Measurements from ENCODE around the gene MACROD1. TPM values are rescaled to one million over a fixed set of nuclear protein-coding genes. Genes with fewer than 3 reads are reported as not detected.

The MACROD1 gene
- total RNA-seq, 4 donors from 2014 or later: 10.4 to 31.5 (median 19.5) TPM

DNA sequence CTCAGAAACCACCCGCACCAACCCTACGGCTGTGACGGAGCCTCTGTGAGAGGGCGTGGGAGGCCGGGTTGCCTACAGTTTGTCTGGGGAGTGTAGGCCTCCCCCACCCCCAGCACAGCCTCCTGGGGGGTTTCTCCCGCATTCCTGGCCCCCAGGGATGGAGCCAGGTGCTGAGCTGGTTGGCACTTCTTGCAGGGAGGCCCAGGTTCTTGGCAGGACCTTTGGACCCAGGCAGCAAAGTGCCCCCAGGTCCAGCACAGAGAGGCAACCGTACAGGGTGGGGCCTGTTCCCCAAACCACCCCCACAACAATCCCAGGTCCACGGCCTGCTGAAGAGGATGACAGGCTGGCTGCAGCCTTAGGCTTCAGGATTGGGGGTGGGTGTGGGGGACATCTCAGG is 36.5 kb downstream of the MACROD1 start:
- TF ChIP-seq POLR2A (IDR thresholded peaks at IDR 0.05): no peak
- TF ChIP-seq, protein P1, sequence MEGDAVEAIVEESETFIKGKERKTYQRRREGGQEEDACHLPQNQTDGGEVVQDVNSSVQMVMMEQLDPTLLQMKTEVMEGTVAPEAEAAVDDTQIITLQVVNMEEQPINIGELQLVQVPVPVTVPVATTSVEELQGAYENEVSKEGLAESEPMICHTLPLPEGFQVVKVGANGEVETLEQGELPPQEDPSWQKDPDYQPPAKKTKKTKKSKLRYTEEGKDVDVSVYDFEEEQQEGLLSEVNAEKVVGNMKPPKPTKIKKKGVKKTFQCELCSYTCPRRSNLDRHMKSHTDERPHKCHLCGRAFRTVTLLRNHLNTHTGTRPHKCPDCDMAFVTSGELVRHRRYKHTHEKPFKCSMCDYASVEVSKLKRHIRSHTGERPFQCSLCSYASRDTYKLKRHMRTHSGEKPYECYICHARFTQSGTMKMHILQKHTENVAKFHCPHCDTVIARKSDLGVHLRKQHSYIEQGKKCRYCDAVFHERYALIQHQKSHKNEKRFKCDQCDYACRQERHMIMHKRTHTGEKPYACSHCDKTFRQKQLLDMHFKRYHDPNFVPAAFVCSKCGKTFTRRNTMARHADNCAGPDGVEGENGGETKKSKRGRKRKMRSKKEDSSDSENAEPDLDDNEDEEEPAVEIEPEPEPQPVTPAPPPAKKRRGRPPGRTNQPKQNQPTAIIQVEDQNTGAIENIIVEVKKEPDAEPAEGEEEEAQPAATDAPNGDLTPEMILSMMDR (IDR thresholded peaks at IDR 0.05): no peak
- intact Hi-C loops (cut with DNase I): no loop called here
- H3K27ac ChIP-seq: no peak overlapping the region
- H3K27me3 ChIP-seq: no peaks in the 10 kb centered on the region
- no peaks in the 10 kb centered on the region for H3K9me3 ChIP-seq
- H3K4me3 ChIP-seq: no peak overlapping the region
- 80 to 100% methylated on average over 1 to 4 of the region's 8 CpGs for WGBS, 2 donors
- no peaks in the 10 kb centered on the region for H3K4me1 ChIP-seq
- no peak for DNase-seq
- no peaks in the 10 kb centered on the region for H3K36me3 ChIP-seq

DNA sequence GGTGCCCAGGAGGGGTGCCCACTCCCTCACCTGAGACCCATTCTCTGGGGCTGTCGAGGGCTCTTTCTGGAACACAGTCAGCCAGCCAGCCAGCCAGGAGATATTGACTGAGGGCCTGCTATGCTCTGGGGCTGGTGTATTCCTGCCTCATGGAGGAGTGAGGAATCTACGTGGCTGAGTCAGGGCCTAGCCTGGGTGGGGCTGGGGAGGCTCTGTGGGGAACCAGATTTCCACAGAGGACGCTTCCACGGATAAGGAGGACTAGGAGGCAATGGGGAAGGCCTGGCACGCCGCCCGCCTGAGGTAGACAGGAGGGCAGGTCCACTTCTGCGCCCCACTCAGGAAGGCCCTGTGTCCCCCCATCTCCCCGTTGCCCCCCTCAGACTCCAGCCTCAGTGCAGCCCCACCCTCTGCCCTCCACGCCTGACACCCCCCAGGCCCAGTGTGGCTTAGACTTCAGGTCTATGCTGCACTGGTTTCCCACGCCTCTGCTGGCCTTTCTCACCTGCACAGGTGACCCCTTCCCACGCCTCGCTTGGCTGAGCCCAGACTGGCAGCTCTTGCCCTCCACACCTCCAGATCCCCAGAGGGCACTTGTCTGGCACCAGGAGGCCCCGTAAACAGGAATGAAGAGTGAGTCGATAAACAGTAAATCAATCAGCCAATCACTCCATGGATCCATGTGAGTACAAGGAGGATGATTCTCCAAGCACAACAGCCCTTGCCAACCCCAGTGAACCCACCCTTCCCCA is 37.5 kb downstream of the MACROD1 start:
- Histone ChIP-seq H3K27ac (no peak overlapping the region), H3K4me1 (peaks cover 0 to under 1% (median 0%) of the 10 kb centered on the region in 3 donors), H3K36me3 (no peaks in the 10 kb centered on the region), H3K27me3 (no peaks in the 10 kb centered on the region), H3K9me3 (no peaks in the 10 kb centered on the region), H3K4me3 (no peak overlapping the region)
- no peak for TF ChIP-seq POLR2A (IDR thresholded peaks at IDR 0.05)
- TF ChIP-seq, protein P1 (IDR thresholded peaks at IDR 0.05): no peak
- intact Hi-C loops (cut with DNase I): no loop called here
- no peak for DNase-seq
- WGBS, 2 donors: 67 to 94% methylated on average over 4 to 7 of the region's 15 CpGs

DNA sequence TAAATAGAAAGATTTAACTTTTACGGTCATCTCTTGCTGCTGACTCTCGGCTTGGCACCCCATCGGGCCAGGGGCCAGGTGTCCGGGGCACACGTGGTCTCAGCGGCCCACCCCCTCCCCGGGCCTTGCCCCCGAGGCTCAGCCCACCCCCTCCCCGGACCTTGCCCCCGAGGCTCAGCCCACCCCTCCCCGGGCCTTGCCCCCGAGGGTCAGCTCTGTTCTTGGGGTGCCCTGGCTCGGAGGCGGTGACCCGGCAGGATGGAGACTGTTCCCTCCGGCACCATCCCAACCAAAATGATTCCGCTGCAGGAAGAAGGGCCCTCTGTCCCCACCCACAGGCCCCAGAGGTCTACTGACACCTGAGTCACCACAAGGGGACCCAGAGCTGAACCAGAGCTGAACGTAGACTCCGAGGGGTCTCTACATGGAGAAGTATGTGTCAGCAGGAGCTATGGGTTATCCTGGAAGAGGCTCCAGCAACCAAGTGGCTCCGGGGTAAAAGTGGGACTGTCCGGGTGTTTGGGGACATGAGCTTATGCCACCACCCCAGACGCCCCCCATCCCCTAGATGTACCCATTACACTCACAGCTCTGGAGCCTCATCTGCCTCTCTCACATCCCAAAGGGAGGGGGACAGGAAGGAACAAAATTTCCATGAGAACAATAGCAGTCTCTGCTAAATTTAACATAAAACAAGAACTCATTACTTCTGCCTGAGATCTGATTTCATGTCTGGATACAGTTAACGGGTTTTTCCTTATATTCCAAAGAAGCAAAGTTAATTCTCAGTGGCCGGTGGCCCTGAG is 38.4 kb downstream of the MACROD1 start:
- peaks cover 0 to 11% (median 0%) of the 10 kb centered on the region in 3 donors for H3K4me1 ChIP-seq
- no peaks in the 10 kb centered on the region for H3K27me3 ChIP-seq
- no peaks in the 10 kb centered on the region for H3K9me3 ChIP-seq
- 77 to 79% methylated on average over 4 to 13 of the region's 24 CpGs for WGBS, 2 donors
- no peaks in the 10 kb centered on the region for H3K36me3 ChIP-seq
- H3K4me3 ChIP-seq: no peak overlapping the region
- H3K27ac ChIP-seq: no peak overlapping the region
- DNase-seq: no peak
- no peak for TF ChIP-seq POLR2A (IDR thresholded peaks at IDR 0.05)
- TF ChIP-seq, protein P1 (IDR thresholded peaks at IDR 0.05): no peak
- intact Hi-C loops (cut with DNase I): no loop called here

DNA sequence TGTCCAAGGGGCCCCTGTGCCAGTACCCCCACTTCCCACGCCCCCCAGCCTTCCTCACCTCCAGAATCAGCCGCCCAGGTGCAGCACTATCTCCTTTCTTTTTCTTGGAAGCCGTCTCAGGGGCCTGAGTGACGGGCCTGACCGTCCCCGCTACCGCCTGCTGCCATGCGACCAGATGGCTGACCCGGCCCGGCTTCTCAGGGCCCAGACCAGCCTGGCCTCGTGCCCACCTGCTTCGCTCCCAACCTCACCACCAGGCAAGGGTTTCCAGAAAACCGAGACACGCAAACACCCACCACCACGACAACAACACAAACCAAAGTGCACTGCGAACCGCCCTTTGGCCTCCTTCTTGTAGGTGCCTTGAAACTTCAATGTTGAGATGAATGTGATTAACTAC is 39.1 kb downstream of the MACROD1 start:
- H3K27ac ChIP-seq: no peak overlapping the region
- H3K4me1 ChIP-seq: peaks cover 0 to 17% (median 6%) of the 10 kb centered on the region in 3 donors
- no peak for DNase-seq
- TF ChIP-seq, protein P1 (IDR thresholded peaks at IDR 0.05): no peak
- 94 to 99% methylated on average over 8 to 9 of the region's 17 CpGs for WGBS, 2 donors
- H3K27me3 ChIP-seq: no peaks in the 10 kb centered on the region
- no peaks in the 10 kb centered on the region for H3K36me3 ChIP-seq
- no peaks in the 10 kb centered on the region for H3K9me3 ChIP-seq
- intact Hi-C loops (cut with DNase I): no loop called here
- no peak overlapping the region for H3K4me3 ChIP-seq

DNA sequence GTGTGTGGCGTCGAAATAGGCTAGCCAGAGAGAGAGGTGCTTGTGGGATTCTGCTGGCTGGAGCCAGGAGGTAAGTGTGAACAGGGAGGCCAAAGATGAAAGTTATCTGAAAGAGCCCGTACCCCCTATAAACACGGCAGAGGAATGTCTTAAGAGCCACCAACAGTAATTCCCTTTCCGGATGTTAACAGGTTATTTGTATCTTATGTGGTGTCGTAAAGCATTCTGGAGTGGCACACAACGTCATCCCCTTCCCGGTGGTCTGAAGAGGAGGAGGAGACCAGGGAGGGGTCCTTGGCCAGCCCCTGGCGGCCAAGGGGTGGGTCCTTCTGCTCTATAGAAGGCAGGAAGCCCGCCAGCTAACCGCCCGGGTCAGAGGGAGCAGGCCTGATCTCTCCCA is 39.5 kb downstream of the MACROD1 start:
- DNase-seq: no peak
- TF ChIP-seq, protein P1 (IDR thresholded peaks at IDR 0.05): no peak

More for the DNA sequence above, 39.5 kb downstream of the MACROD1 start:
- no peak overlapping the region for H3K4me3 ChIP-seq
- no peaks in the 10 kb centered on the region for H3K36me3 ChIP-seq
- H3K27ac ChIP-seq: no peak overlapping the region
- WGBS, 2 donors: 82 to 91% methylated on average over 7 to 8 of the region's 12 CpGs
- H3K27me3 ChIP-seq: no peaks in the 10 kb centered on the region
- H3K9me3 ChIP-seq: no peaks in the 10 kb centered on the region
- H3K4me1 ChIP-seq: peaks cover 3 to 22% (median 6%) of the 10 kb centered on the region in 3 donors
- intact Hi-C loops (cut with DNase I): no loop called here
